Caki2 (cell line): Measurements from ENCODE around the gene KCNG2. TPM values are rescaled to one million over a fixed set of nuclear protein-coding genes. Genes with fewer than 3 reads are reported as not detected.
"Not testable (repeated sequence)": the region's sequence is repeated elsewhere in the genome, so short reads cannot be mapped to it uniquely, and the experiment has no call there.

Source experiments
- DNase-seq: peaks from one replicate; pipeline ENCODE4 v3.0.0-alpha.2; 2015; ENCODE audit warnings: low read depth
- in situ Hi-C: cut with HindIII; loops from 2 replicates; pipeline ENCODE4 v1.10.0; 2016; ENCODE audit warnings: low sequenced_read_pairs, low pct_unique_long_range_greater_than_20kb, mixed read lengths
- total RNA-seq: library from RNA; depleted of rRNA; stranded (reverse); fragments of >200 nt; shearing (Covaris generic); gene quantifications from 2 replicates; pipeline ENCODE4 v1.2.3, GENCODE V29; 2014; ENCODE audit warnings: low replicate concordance

The KCNG2 gene
- total RNA-seq, 1 experiment from 2014 or later = not detected

- no peak for DNase-seq
- in situ Hi-C loops = no loop called here
Observed at GRCh38 chr18:79870301-79871025, 72.7 kb downstream of the KCNG2 start.

- in situ Hi-C loops = no loop called here
- DNase-seq = no peak
Observed at GRCh38 chr18:79871026-79871390, 73.3 kb downstream of the KCNG2 start.

- in situ Hi-C loops = no loop called here
Observed at GRCh38 chr18:79871481-79872091, 73.8 kb downstream of the KCNG2 start.

GRCh38 chr18:79872527-79873444 lies 75.0 kb downstream of the KCNG2 start:
- no peak for DNase-seq
- in situ Hi-C loops = no loop called here

More at GRCh38 chr18:79871481-79872091, 73.8 kb downstream of the KCNG2 start:
- DNase-seq = no peak

GRCh38 chr18:79873449-79874110 lies 75.8 kb downstream of the KCNG2 start:
- in situ Hi-C loops = no loop called here
- DNase-seq = no peak

GRCh38 chr18:79874553-79875530 lies 77.1 kb downstream of the KCNG2 start:
- DNase-seq = no peak
- in situ Hi-C loops = no loop called here

- DNase-seq = no peak
Observed at GRCh38 chr18:79875531-79875919, 77.8 kb downstream of the KCNG2 start.

GRCh38 chr18:79875931-79876461 lies 78.3 kb downstream of the KCNG2 start:
- in situ Hi-C loops = no loop called here
- DNase-seq = no peak

More at GRCh38 chr18:79875531-79875919, 77.8 kb downstream of the KCNG2 start:
- in situ Hi-C loops = no loop called here

GRCh38 chr18:79876497-79876896 lies 78.8 kb downstream of the KCNG2 start:
- DNase-seq = no peak
- in situ Hi-C loops = no loop called here

GRCh38 chr18:79877163-79878091 lies 79.7 kb downstream of the KCNG2 start:
- in situ Hi-C loops = no loop called here
- DNase-seq = no peak

- DNase-seq, in situ Hi-C loops: not testable (repeated sequence)
Observed at GRCh38 chr18:79878246-79878645, 80.5 kb downstream of the KCNG2 start.

GRCh38 chr18:79878741-79879378 lies 81.1 kb downstream of the KCNG2 start:
- no peak for DNase-seq
- in situ Hi-C loops = no loop called here

- DNase-seq = no peak
- in situ Hi-C loops = no loop called here
Observed at GRCh38 chr18:79879566-79879965, 81.8 kb downstream of the KCNG2 start.

GRCh38 chr18:79881695-79882094 lies 84.0 kb downstream of the KCNG2 start:
- in situ Hi-C loops = no loop called here
- no peak for DNase-seq

- in situ Hi-C loops = no loop called here
Observed at GRCh38 chr18:79882522-79883241, 84.9 kb downstream of the KCNG2 start.

More at GRCh38 chr18:79882522-79883241, 84.9 kb downstream of the KCNG2 start:
- no peak for DNase-seq
